Activated B cell treated with CpG ODN at 0.5 μM for 24 hours (primary cell): ENCODE data around the gene SPSB1. TPM values are rescaled to one million over a fixed set of nuclear protein-coding genes. Genes with fewer than 3 reads are reported as not detected.

ENCODE experiments used
- ATAC-seq: fragments of 200-7000 bp; cut with Tn5 transposase; one replicate; pipeline ENCODE4 v1.10.0; 2021; ENCODE audit warnings: low read depth, mild to moderate bottlenecking, moderate library complexity
- CTCF ChIA-PET: fragments of 350-600 bp; sonication (Branson Sonifier 250); formaldehyde crosslinking; loops from one replicate; lab custom pipeline; 2021; ENCODE audit warnings: antibody characterized with exemption; lab: Charles Lee
- POLR2A ChIA-PET: fragments of 350-600 bp; sonication (Branson Sonifier 250); formaldehyde crosslinking; loops from one replicate; lab custom pipeline; 2021; ENCODE audit warnings: antibody characterized with exemption; lab: Charles Lee
- DNase-seq: peaks from one replicate; pipeline ENCODE4 v3.0.0; 2022
- H3K27ac Mint-ChIP-seq: one replicate; pipeline ENCODE4 v1.8.0; 2020; ENCODE audit warnings: mixed read lengths
- H3K27me3 Mint-ChIP-seq: one replicate; pipeline ENCODE4 v1.8.0; 2021; ENCODE audit warnings: mixed read lengths
- H3K36me3 Mint-ChIP-seq: one replicate; pipeline ENCODE4 v1.8.0; 2021; ENCODE audit warnings: low read depth, mixed read lengths
- H3K4me1 Mint-ChIP-seq: one replicate; pipeline ENCODE4 v1.8.0; 2021; ENCODE audit warnings: mixed read lengths
- H3K4me3 Mint-ChIP-seq: one replicate; pipeline ENCODE4 v1.8.0; 2020; ENCODE audit warnings: mild to moderate bottlenecking, mixed read lengths
- H3K9me3 Mint-ChIP-seq: one replicate; pipeline ENCODE4 v1.8.0; 2020; ENCODE audit warnings: mixed read lengths
- CTCF ChIP-seq: fragments of 200-600 bp; IDR thresholded peaks from one replicate; pipeline ENCODE4 v1.8.0; 2022; ENCODE audit warnings: antibody characterized with exemption, mild to moderate bottlenecking
- intact Hi-C: fragments of 100-400 bp; cut with micrococcal nuclease; formaldehyde crosslinking; loops from one replicate; pipeline ENCODE4 v1.15.1; 2024
- total RNA-seq: library from RNA; stranded (reverse); gene quantifications from 2 replicates; pipeline ENCODE4 v1.2.3, GENCODE V29; 2022

SPSB1 gene
- total RNA-seq, 1 donor from 2014 or later, result 6.1 TPM

- ChIA-PET POLR2A (no interaction called here), CTCF (no interaction called here)
- TF ChIP-seq CTCF, result no peak
- intact Hi-C loops, result no loop called here
- DNase-seq (no peak), ATAC-seq (no peak)
- H3K9me3 Mint-ChIP-seq, result no peaks in the 10 kb centered on the region
- H3K4me3 Mint-ChIP-seq, result no peak overlapping the region
- H3K27me3 Mint-ChIP-seq, result no peaks in the 10 kb centered on the region
- H3K4me1 Mint-ChIP-seq, result peaks cover 14% of the 10 kb centered on the region
- H3K27ac Mint-ChIP-seq, result no peak overlapping the region
- H3K36me3 Mint-ChIP-seq, result no peaks in the 10 kb centered on the region
Measured at GRCh38 chr1:9308236-9308785, 15.6 kb downstream of the SPSB1 start.

GRCh38 chr1:9309080-9309479, 16.4 kb downstream of the SPSB1 start:
- intact Hi-C loops, result no loop called here
- DNase-seq (no peak), ATAC-seq (no peak)
- CTCF ChIA-PET, result no interaction called here
- Mint-ChIP-seq H3K4me3 (no peak overlapping the region), H3K36me3 (no peaks in the 10 kb centered on the region), H3K9me3 (no peaks in the 10 kb centered on the region), H3K27me3 (no peaks in the 10 kb centered on the region), H3K27ac (no peak overlapping the region), H3K4me1 (peaks cover 10% of the 10 kb centered on the region)
- no peak for TF ChIP-seq CTCF
- POLR2A ChIA-PET, result no interaction called here

- Mint-ChIP-seq H3K27ac (no peak overlapping the region), H3K4me1 (peaks cover 9% of the 10 kb centered on the region), H3K27me3 (no peaks in the 10 kb centered on the region), H3K9me3 (no peaks in the 10 kb centered on the region), H3K36me3 (no peaks in the 10 kb centered on the region), H3K4me3 (no peak overlapping the region)
- POLR2A ChIA-PET, result no interaction called here
- TF ChIP-seq CTCF, result no peak
- no peak for DNase-seq
- no peak for ATAC-seq
- intact Hi-C loops, result no loop called here
- CTCF ChIA-PET, result interaction anchor here (1.5 kb wide), 1 partner anchor 95 kb away, joined by 3 read pairs; no protein-coding TSS in a partner anchor
Measured at GRCh38 chr1:9309991-9310390, 17.3 kb downstream of the SPSB1 start.

GRCh38 chr1:9311029-9311428, 18.3 kb downstream of the SPSB1 start:
- ATAC-seq, result no peak
- POLR2A ChIA-PET, result no interaction called here
- intact Hi-C loops, result no loop called here
- H3K27me3 Mint-ChIP-seq, result no peaks in the 10 kb centered on the region
- H3K4me3 Mint-ChIP-seq, result no peak overlapping the region
- H3K4me1 Mint-ChIP-seq, result peaks cover 6% of the 10 kb centered on the region
- CTCF ChIA-PET, result interaction anchor here (0.6 to 1.5 kb wide), 2 partner anchors 94 to 143 kb away, joined by 3 read pairs; no protein-coding TSS in a partner anchor
- DNase-seq, result no peak
- no peak for TF ChIP-seq CTCF
- no peaks in the 10 kb centered on the region for H3K9me3 Mint-ChIP-seq
- H3K36me3 Mint-ChIP-seq, result no peaks in the 10 kb centered on the region
- H3K27ac Mint-ChIP-seq, result no peak overlapping the region

GRCh38 chr1:9311479-9311878, 18.8 kb downstream of the SPSB1 start:
- no peak for DNase-seq
- H3K4me1 Mint-ChIP-seq, result peaks cover 6% of the 10 kb centered on the region
- no peak overlapping the region for H3K4me3 Mint-ChIP-seq
- no peak overlapping the region for H3K27ac Mint-ChIP-seq
- ATAC-seq, result no peak
- no peaks in the 10 kb centered on the region for H3K9me3 Mint-ChIP-seq
- ChIA-PET POLR2A (no interaction called here), CTCF (no interaction called here)
- H3K36me3 Mint-ChIP-seq, result no peaks in the 10 kb centered on the region
- H3K27me3 Mint-ChIP-seq, result no peaks in the 10 kb centered on the region
- intact Hi-C loops, result no loop called here
- no peak for TF ChIP-seq CTCF
